HG03159 (cell line): ENCODE data around the gene EMC8.

Experiments
- ATAC-seq: cut with Tn5 transposase; IDR thresholded peaks from one replicate; pipeline ENCODE4 v1.9.1; 2021; ENCODE audit warnings: mild to moderate bottlenecking, moderate library complexity; ENCODE audit not compliant: unreplicated experiment

Gene EMC8

GRCh38 chr16:85733155-85733838, 66.0 kb downstream of the EMC8 start:
- ATAC-seq = no peak

GRCh38 chr16:85731179-85731578, 68.2 kb downstream of the EMC8 start:
- no peak for ATAC-seq

- no peak for ATAC-seq
Measured at GRCh38 chr16:85730186-85730465, 69.2 kb downstream of the EMC8 start.

GRCh38 chr16:85729452-85730185, 69.7 kb downstream of the EMC8 start:
- ATAC-seq = no peak

GRCh38 chr16:85728879-85729278, 70.5 kb downstream of the EMC8 start:
- no peak for ATAC-seq
